Vagina (tissue), 2 donors: ENCODE measurements around the gene FRMD4A. TPM values are rescaled to one million over a fixed set of nuclear protein-coding genes. Genes with fewer than 3 reads are reported as not detected.

Source experiments
- DNase-seq, 2 donors: peaks; one replicate each; pipeline ENCODE4 v3.0.0-alpha.2; 2017; ENCODE audit errors: extremely low spot score in 2 of 2
- H3K27ac ChIP-seq: fragments of 200-600 bp; sonication (generic); one replicate; pipeline ENCODE4 v1.5.1; 2019
- H3K27me3 ChIP-seq: fragments of 200-600 bp; sonication (generic); one replicate; pipeline ENCODE4 v1.5.1; 2019
- H3K36me3 ChIP-seq, 2 donors: fragments of 200-600 bp; sonication (generic); one replicate each; pipeline ENCODE4 v1.5.1; 2017 to 2019
- H3K4me1 ChIP-seq: fragments of 200-600 bp; sonication (generic); one replicate; pipeline ENCODE4 v1.5.1; 2019
- H3K4me3 ChIP-seq, 2 donors: fragments of 200-600 bp; sonication (generic); 1 replicate in 1 of 2; 2 replicates in 1 of 2; pipeline ENCODE4 v1.5.1; 2016 to 2019
- H3K9me3 ChIP-seq: fragments of 200-600 bp; sonication (generic); one replicate; pipeline ENCODE4 v1.5.1; 2019
- CTCF ChIP-seq, 3 experiments: fragments of 450-650 bp in 2 of 3; fragments of 200-600 bp in 1 of 3; sonication (generic) in 1 of 3; IDR thresholded peaks; one replicate each; pipeline ENCODE4 v1.5.1; 2017 to 2019; ENCODE audit warnings: antibody characterized with exemption in 3 of 3, mild to moderate bottlenecking in 2 of 3, moderate library complexity in 2 of 3
- POLR2A ChIP-seq, 2 donors: fragments of 450-650 bp; IDR thresholded peaks; one replicate each; pipeline ENCODE4 v1.6.1; 2017; ENCODE audit warnings: antibody characterized with exemption in 2 of 2, mild to moderate bottlenecking in 2 of 2, moderate library complexity in 2 of 2
- POLR2AphosphoS5 ChIP-seq, 2 donors: sonication (generic); formaldehyde crosslinking; IDR thresholded peaks; one replicate each; pipeline ENCODE4 v1.9.0; 2017; ENCODE audit warnings: antibody characterized with exemption in 2 of 2, mild to moderate bottlenecking in 2 of 2, low read depth in 1 of 2; ENCODE audit not compliant: insufficient read depth in 1 of 2
- intact Hi-C: fragments of 100-400 bp; cut with DNase I; formaldehyde crosslinking; loops from one replicate; pipeline ENCODE4 v1.15.1; 2023
- total RNA-seq: library from RNA; depleted of rRNA; stranded (reverse); fragments of >200 nt; gene quantifications from one replicate; pipeline ENCODE4 v1.2.3, GENCODE V29; 2016

FRMD4A gene
- total RNA-seq, 1 donor from 2014 or later, result 24.8 TPM

DNA sequence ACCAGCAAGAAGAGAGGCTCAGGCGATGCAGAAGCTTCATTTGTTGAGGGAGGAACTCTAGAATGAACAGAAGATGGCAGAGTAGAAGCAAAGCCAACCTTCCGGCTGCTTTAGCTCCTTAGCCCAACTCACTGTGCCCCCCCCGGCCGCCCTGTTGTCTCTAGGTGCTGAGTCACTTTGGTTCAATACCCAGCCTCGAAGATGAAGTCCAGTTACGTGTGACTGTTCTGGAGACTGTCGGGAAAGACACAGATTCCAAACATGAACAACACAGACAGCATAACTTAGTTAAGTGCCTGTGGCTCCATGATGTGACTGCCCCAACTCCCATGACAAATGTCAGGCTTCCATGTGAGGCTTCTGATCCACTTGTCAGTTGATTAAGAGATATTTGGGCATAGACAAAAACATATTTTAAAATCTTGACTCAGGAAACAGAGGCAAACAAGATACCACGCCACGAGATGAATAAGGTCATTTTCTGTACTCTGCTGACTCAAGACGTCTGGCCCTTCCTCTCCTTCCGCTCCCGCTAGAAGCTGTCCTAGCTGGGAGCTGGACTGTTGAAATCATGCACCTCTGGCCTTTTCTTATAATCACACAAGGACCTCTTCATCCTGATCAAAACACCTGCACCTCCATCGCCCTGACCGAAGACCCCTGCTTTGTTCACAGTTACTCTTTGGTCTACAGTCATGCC is 199.3 kb downstream of the FRMD4A start:
- Histone ChIP-seq H3K4me3 (no peak overlapping the region), H3K27me3 (no peaks in the 10 kb centered on the region), H3K9me3 (no peaks in the 10 kb centered on the region), H3K27ac (no peak overlapping the region), H3K36me3 (no peaks in the 10 kb centered on the region), H3K4me1 (no peaks in the 10 kb centered on the region)
- TF ChIP-seq POLR2A (IDR thresholded peaks at IDR 0.05) (no peak), CTCF (IDR thresholded peaks at IDR 0.05) (no peak), POLR2AphosphoS5 (IDR thresholded peaks at IDR 0.05; ENCODE audit: insufficient read depth in 1 of 2, low read depth in 1 of 2) (no peak)
- intact Hi-C loops, result no loop called here
- DNase-seq, result peak in 1 of 2 donors; percentile 37

GRCh38 chr10:14129770-14130169 is 201.0 kb downstream of the FRMD4A start:
- DNase-seq, result peak in 1 of 2 donors; percentile 52
- H3K27ac ChIP-seq, result no peak overlapping the region
- H3K4me1 ChIP-seq, result no peaks in the 10 kb centered on the region
- no peaks in the 10 kb centered on the region for H3K27me3 ChIP-seq
- H3K4me3 ChIP-seq, result no peak overlapping the region
- no peaks in the 10 kb centered on the region for H3K9me3 ChIP-seq
- TF ChIP-seq POLR2AphosphoS5 (IDR thresholded peaks at IDR 0.05; ENCODE audit: insufficient read depth in 1 of 2, low read depth in 1 of 2) (no peak), POLR2A (IDR thresholded peaks at IDR 0.05) (no peak), CTCF (IDR thresholded peaks at IDR 0.05) (no peak)
- no peaks in the 10 kb centered on the region for H3K36me3 ChIP-seq
- intact Hi-C loops, result no loop called here

GRCh38 chr10:14128519-14128918 is 202.2 kb downstream of the FRMD4A start:
- Histone ChIP-seq H3K4me3 (no peak overlapping the region), H3K9me3 (no peaks in the 10 kb centered on the region), H3K27me3 (no peaks in the 10 kb centered on the region), H3K4me1 (no peaks in the 10 kb centered on the region), H3K27ac (no peak overlapping the region), H3K36me3 (no peaks in the 10 kb centered on the region)
- DNase-seq, result no peak
- intact Hi-C loops, result no loop called here
- TF ChIP-seq CTCF (IDR thresholded peaks at IDR 0.05), result no peak

DNA sequence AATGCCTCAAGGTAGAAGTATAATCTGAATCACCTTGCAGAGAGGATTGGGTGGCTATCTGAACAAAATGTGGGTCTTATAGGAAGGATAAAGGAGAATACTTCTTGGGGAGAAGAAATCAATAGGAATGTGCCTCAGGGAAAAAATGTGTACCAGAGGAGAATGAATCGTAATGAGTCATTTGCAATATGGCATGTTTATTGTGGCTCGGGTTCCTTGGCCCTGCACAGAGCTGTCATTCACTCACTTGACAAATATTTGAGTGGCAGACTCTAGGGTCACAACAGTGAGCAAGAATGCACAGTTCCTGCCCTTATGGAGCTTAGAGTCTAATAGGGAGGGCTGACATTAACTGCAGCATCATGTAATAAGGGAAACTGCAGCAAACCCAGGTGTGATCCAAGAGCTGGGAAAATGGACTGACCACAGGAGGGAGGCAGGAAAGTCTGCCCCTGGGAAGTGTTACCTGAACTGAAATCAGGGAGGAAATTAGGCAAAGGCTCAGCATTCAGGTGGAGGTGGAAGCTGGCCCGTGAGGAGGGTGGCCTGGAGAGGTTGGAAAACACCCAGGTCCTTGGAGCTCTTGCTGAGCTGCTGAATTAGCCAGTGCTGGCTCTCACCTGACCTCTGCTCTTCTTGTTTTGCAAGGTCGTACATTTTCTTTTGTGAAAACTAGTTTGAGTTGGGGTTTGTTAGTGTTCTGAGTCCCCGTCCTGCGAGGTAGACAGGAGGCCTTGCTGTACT is 203.9 kb downstream of the FRMD4A start:
- no peak overlapping the region for H3K4me3 ChIP-seq
- no peaks in the 10 kb centered on the region for H3K27me3 ChIP-seq
- H3K27ac ChIP-seq, result no peak overlapping the region
- no peaks in the 10 kb centered on the region for H3K9me3 ChIP-seq
- intact Hi-C loops, result no loop called here
- TF ChIP-seq POLR2AphosphoS5 (IDR thresholded peaks at IDR 0.05; ENCODE audit: insufficient read depth in 1 of 2, low read depth in 1 of 2) (no peak), POLR2A (IDR thresholded peaks at IDR 0.05) (no peak), CTCF (IDR thresholded peaks at IDR 0.05) (no peak)
- no peaks in the 10 kb centered on the region for H3K36me3 ChIP-seq
- no peaks in the 10 kb centered on the region for H3K4me1 ChIP-seq
- DNase-seq, result peak in 1 of 2 donors; percentile 52

- no peaks in the 10 kb centered on the region for H3K36me3 ChIP-seq
- DNase-seq, result no peak
- H3K27me3 ChIP-seq, result no peaks in the 10 kb centered on the region
- no peak for TF ChIP-seq CTCF (IDR thresholded peaks at IDR 0.05)
- TF ChIP-seq POLR2AphosphoS5 (IDR thresholded peaks at IDR 0.05; ENCODE audit: insufficient read depth in 1 of 2, low read depth in 1 of 2), result no peak
- TF ChIP-seq POLR2A (IDR thresholded peaks at IDR 0.05), result no peak
- H3K4me3 ChIP-seq, result no peak overlapping the region
- H3K9me3 ChIP-seq, result no peaks in the 10 kb centered on the region
- H3K4me1 ChIP-seq, result no peaks in the 10 kb centered on the region
- intact Hi-C loops, result no loop called here
- no peak overlapping the region for H3K27ac ChIP-seq
Observed at GRCh38 chr10:14125564-14125963, 205.2 kb downstream of the FRMD4A start.
